ENCODE measurements around the gene HELLS.

DNA sequence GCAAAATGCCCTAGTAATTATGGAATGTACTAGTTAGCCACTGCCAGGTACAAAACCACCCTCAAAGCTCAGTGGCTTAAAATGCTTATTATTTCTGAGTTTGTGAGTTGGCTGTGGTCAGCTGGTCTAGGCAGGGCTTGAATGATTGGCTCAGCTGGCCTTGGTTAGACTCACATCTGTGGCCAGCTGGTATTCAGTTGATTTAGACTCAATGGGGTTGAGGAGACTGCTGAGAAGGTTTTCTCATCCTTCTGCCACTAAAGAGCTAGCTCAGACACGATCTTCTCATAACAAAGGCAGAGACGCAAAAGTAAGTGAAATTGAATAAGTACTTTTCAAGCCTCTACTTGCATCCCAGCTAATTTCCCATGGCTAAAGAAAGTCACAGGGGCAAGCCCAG is 80.9 kb downstream of the HELLS start:
- no peak for TF ChIP-seq EZH2 (IDR thresholded peaks at IDR 0.05; ENCODE audit: borderline replicate concordance, control insufficient read depth, low read depth, low read length)
- TF ChIP-seq POLR2A (IDR thresholded peaks at IDR 0.05; ENCODE audit: low read depth, low read length) = no peak
- no peak for TF ChIP-seq REST (IDR thresholded peaks at IDR 0.05; ENCODE audit: low read depth, low read length)
- no peak for TF ChIP-seq CTCF (IDR thresholded peaks at IDR 0.05 in 2 of 3, conservative IDR thresholded peaks at IDR 0.05 in 1 of 3; ENCODE audit: control insufficient read depth in 2 of 3, extremely low read depth in 1 of 3, insufficient read depth in 1 of 3, low read depth in 3 of 3, low read length in 3 of 3)
- no peak for TF ChIP-seq ZNF24 (IDR thresholded peaks at IDR 0.05)
- no peak for TF ChIP-seq MXI1 (IDR thresholded peaks at IDR 0.05; ENCODE audit: low read depth, low read length)
- TF ChIP-seq ZNF274 (IDR thresholded peaks at IDR 0.05; ENCODE audit: insufficient read depth, insufficient read length) = no peak
- no peak for TF ChIP-seq ESRRA (IDR thresholded peaks at IDR 0.05; ENCODE audit: low read length)
- no peak for TF ChIP-seq MEF2A (IDR thresholded peaks at IDR 0.05; ENCODE audit: insufficient read depth, low read depth, low read length)
- no peak for TF ChIP-seq EP300 (IDR thresholded peaks at IDR 0.05; ENCODE audit: borderline replicate concordance in 1 of 2, control insufficient read depth in 1 of 2, low read depth in 2 of 2, low read length in 2 of 2)
- TF ChIP-seq, protein P1, sequence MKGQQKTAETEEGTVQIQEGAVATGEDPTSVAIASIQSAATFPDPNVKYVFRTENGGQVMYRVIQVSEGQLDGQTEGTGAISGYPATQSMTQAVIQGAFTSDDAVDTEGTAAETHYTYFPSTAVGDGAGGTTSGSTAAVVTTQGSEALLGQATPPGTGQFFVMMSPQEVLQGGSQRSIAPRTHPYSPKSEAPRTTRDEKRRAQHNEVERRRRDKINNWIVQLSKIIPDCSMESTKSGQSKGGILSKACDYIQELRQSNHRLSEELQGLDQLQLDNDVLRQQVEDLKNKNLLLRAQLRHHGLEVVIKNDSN (IDR thresholded peaks at IDR 0.05; ENCODE audit: borderline replicate concordance, extremely low read length, insufficient read depth, low read depth, low read length) = no peak
- no peak for TF ChIP-seq CREB1 (IDR thresholded peaks at IDR 0.05; ENCODE audit: low read depth)
- TF ChIP-seq PML (IDR thresholded peaks at IDR 0.05; ENCODE audit: low read length) = no peak

Measured in GM12878 (cell line).